Thoracic aorta (tissue), 2 donors: ENCODE data around the gene CDC23. TPM values are rescaled to one million over a fixed set of nuclear protein-coding genes. Genes with fewer than 3 reads are reported as not detected.
"Not testable (repeated sequence)": the region's sequence is repeated elsewhere in the genome, so short reads cannot be mapped to it uniquely, and the experiment has no call there.

ENCODE experiments used
- ATAC-seq: fragments of 150-250 bp; one replicate; pipeline ENCODE4 v1.8.0; 2017; ENCODE audit warnings: low read depth; ENCODE audit not compliant: insufficient number of reproducible peaks, low FRiP score
- DNase-seq: peaks from one replicate; pipeline ENCODE4 v3.0.0-alpha.2; 2020; ENCODE audit warnings: low spot score
- H3K27ac ChIP-seq, 2 donors: fragments of 200-600 bp; sonication (generic); 1 replicate in 1 of 2; 2 replicates in 1 of 2; pipeline ENCODE4 v1.5.1; 2016; ENCODE audit warnings: mild to moderate bottlenecking in 2 of 2, moderate library complexity in 2 of 2
- H3K27me3 ChIP-seq: fragments of 200-600 bp; sonication (generic); replicated peaks from 2 replicates; pipeline ENCODE4 v1.6.0; 2016; ENCODE audit warnings: mild to moderate bottlenecking; ENCODE audit not compliant: insufficient read depth
- H3K36me3 ChIP-seq: fragments of 200-600 bp; sonication (generic); one replicate; pipeline ENCODE4 v1.5.1; 2016
- H3K4me1 ChIP-seq, 2 donors: fragments of 200-600 bp; sonication (generic); 1 replicate in 1 of 2; 2 replicates in 1 of 2; pipeline versions ENCODE4 v1.5.1 to v1.6.0; 2016; ENCODE audit warnings: low read depth in 2 of 2, mild to moderate bottlenecking in 1 of 2; ENCODE audit not compliant: control insufficient read depth in 1 of 2
- H3K4me3 ChIP-seq: fragments of 200-600 bp; sonication (generic); 2 replicates; pipeline ENCODE4 v1.5.1; 2016; ENCODE audit warnings: mild to moderate bottlenecking
- H3K9me3 ChIP-seq: fragments of 200-600 bp; sonication (generic); 2 replicates; pipeline ENCODE4 v1.5.1; 2016
- total RNA-seq, 2 donors: library from RNA; depleted of rRNA; stranded (reverse); fragments of >200 nt; gene quantifications; one replicate each; pipeline versions ENCODE4 v1.1.0 to v1.2.3, GENCODE V29; 2016
- TF ChIP-seq, protein P1 (sequence below): fragments of 200-600 bp; sonication (generic); IDR thresholded peaks from one replicate; pipeline ENCODE4 v1.5.1; 2019; ENCODE audit warnings: antibody characterized with exemption

Gene CDC23
- total RNA-seq, 2 donors from 2014 or later: 13.5 to 17.7 TPM

DNA sequence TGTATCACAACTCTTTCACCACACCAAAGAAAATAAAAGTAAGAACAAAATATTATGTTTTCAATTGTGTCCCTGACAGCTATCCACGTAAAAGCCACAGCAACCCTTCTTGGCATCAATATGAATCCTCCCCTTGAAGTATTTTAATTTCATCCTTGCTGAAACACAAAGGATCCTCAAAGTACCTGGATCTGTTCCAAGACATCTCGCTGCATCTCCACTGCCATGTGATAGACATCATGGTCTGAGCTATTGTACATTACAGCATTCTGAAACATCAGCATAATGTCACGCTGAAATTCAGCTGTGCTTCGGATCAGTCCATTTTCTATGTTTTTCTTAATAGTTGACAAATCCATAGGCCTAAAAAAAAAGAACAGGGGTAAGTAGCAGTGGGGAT lies 52.4 kb downstream of the CDC23 start:
- Histone ChIP-seq H3K27me3 (no peaks in the 10 kb centered on the region), H3K9me3 (no peaks in the 10 kb centered on the region), H3K4me3 (no peak overlapping the region), H3K4me1 (no peaks in the 10 kb centered on the region), H3K36me3 (peaks cover 88% of the 10 kb centered on the region), H3K27ac (no peak overlapping the region)
- DNase-seq (no peak), ATAC-seq (no peak)
- TF ChIP-seq, protein P1, sequence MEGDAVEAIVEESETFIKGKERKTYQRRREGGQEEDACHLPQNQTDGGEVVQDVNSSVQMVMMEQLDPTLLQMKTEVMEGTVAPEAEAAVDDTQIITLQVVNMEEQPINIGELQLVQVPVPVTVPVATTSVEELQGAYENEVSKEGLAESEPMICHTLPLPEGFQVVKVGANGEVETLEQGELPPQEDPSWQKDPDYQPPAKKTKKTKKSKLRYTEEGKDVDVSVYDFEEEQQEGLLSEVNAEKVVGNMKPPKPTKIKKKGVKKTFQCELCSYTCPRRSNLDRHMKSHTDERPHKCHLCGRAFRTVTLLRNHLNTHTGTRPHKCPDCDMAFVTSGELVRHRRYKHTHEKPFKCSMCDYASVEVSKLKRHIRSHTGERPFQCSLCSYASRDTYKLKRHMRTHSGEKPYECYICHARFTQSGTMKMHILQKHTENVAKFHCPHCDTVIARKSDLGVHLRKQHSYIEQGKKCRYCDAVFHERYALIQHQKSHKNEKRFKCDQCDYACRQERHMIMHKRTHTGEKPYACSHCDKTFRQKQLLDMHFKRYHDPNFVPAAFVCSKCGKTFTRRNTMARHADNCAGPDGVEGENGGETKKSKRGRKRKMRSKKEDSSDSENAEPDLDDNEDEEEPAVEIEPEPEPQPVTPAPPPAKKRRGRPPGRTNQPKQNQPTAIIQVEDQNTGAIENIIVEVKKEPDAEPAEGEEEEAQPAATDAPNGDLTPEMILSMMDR: no peak

DNA sequence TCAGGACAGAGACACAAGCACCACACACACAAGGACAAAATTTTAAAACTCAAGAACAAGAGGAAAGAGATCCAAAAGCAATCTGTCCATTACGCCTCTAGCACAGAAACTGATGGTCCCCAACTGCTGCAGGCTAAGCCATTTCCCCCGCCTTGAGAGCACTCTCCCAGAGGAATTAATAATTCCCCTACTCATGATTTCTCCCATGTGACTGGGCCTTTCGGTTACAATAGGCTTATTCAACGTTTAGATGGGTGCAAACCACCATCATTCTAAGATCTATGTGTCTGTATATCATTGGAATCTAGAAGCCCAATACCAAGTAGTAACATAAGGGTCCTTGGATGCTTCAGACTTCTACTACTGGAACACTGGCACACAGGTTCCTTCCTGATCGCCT lies 53.5 kb downstream of the CDC23 start:
- TF ChIP-seq, protein P1: no peak
- Histone ChIP-seq H3K4me1 (no peaks in the 10 kb centered on the region), H3K36me3 (peaks cover 77% of the 10 kb centered on the region), H3K9me3 (no peaks in the 10 kb centered on the region), H3K4me3 (no peak overlapping the region), H3K27me3 (no peaks in the 10 kb centered on the region), H3K27ac (no peak overlapping the region)
- ATAC-seq: no peak
- DNase-seq: no peak

DNA sequence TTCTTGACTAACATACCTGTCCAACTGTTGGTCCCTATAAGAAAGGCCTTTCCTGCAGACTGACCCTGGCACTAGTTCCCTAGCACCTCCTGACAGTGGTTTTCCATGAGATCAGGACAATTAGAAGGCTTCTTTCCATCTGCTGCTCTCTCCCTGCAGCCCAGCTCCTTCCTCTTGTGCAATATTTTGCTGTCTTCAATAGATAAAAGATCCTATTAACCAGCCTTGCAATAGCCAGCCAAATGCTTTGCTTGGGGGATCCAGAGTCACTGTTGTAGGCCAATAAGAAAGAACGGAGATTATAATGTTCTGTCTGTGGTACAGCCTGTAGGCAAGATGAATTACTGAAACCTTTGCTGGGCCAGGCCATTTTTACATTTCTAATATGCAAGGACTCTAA lies 55.5 kb downstream of the CDC23 start:
- Histone ChIP-seq H3K9me3 (no peaks in the 10 kb centered on the region), H3K36me3 (peaks cover 58% of the 10 kb centered on the region), H3K27ac (no peak overlapping the region), H3K4me3 (no peak overlapping the region), H3K27me3 (no peaks in the 10 kb centered on the region), H3K4me1 (no peaks in the 10 kb centered on the region)
- ATAC-seq: no peak
- DNase-seq: no peak
- TF ChIP-seq, protein P1: no peak

DNA sequence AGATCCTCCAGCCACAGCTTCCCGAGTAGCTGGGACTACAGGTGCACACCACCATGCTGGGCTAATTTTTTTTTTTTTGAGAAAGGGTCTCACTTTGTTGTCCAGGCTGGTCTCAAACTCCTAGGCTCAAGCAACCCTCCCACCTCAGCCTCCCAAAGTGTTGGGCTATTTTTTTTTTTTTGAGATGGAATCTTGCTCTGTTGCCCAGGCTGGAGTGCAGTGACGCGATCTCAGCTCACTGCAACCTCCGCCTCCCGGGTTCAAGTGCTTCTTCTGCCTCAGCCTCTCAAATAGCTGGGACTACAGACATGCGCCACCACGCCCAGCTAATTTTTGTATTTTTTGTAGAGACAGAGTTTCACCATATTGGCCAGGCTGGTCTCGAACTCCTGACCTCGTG lies 57.1 kb downstream of the CDC23 start:
- ATAC-seq, H3K4me3 ChIP-seq, H3K9me3 ChIP-seq, H3K27ac ChIP-seq, DNase-seq, H3K4me1 ChIP-seq, H3K27me3 ChIP-seq: not testable (repeated sequence)
- peaks cover 43% of the 10 kb centered on the region for H3K36me3 ChIP-seq

DNA sequence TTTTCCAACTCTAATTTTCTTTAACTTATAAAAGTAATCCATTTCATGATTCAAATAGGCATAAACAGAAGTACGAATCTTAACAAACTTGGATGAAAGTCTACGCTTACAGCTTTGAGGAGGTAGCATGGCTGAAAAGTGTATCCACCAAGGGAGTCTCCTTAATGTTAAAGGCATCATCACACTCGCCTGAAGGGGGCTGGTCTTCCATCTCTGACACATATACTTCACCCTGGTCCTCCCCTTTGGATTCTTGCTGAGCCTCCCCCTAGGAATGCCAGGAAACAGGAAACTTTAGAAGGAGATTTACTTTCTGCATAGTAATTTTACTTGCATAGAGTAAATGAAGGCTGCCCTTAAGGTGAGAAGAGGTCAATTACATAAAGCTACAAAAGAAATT lies 63.6 kb downstream of the CDC23 start:
- Histone ChIP-seq H3K4me3 (no peak overlapping the region), H3K9me3 (no peaks in the 10 kb centered on the region), H3K4me1 (no peaks in the 10 kb centered on the region), H3K36me3 (no peaks in the 10 kb centered on the region), H3K27ac (no peak overlapping the region), H3K27me3 (no peaks in the 10 kb centered on the region)
- TF ChIP-seq, protein P1: no peak
- DNase-seq (no peak), ATAC-seq (no peak)

DNA sequence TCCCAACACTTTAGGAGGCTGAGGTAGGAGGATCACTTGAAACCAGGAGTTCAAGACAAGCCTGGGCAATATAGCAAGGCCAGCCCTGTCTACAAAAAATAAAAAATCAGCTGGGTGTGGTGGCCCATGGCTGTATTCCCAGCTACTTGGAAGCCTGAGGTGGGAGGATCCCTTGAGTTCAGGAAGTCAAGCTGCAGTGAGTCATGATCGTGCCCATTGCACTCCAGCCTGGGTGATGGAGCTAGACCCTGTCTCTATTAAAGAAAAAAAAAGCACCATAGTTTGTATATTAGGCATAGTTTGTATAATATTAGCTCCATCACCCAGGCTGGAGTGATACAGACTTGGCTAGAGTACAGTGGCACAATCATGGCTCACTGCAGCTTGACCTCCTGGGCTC lies 64.3 kb downstream of the CDC23 start:
- no peaks in the 10 kb centered on the region for H3K4me1 ChIP-seq
- ATAC-seq: no peak
- no peaks in the 10 kb centered on the region for H3K9me3 ChIP-seq
- H3K4me3 ChIP-seq: no peak overlapping the region
- H3K27ac ChIP-seq: no peak overlapping the region
- TF ChIP-seq, protein P1: no peak
- H3K27me3 ChIP-seq: no peaks in the 10 kb centered on the region
- H3K36me3 ChIP-seq: no peaks in the 10 kb centered on the region
- DNase-seq: no peak

DNA sequence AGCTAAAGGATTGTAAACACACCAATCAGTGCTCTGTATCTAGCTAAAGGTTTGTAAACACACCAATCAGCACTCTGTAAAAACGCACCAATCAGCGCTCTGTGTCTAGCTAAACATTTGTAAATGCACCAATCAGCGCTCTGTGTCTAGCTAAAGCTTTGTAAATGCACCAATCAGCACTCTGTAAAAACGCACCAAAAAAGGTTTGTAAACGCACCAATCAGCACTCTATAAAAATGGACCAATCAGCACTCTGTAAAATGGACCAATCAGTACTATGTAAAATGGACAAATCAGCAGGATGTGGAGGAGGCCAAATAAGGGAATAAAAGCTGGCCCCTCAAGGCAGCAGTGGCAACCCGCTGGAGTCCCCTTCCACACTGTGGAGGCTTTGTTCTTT lies 69.5 kb downstream of the CDC23 start:
- DNase-seq, H3K36me3 ChIP-seq, H3K27ac ChIP-seq, H3K4me3 ChIP-seq, ATAC-seq, H3K27me3 ChIP-seq, H3K4me1 ChIP-seq, H3K9me3 ChIP-seq: not testable (repeated sequence)
